ENCODE measurements around the gene SLC43A1. TPM values are rescaled to one million over a fixed set of nuclear protein-coding genes. Genes with fewer than 3 reads are reported as not detected.

Gene SLC43A1
- total and polyA plus RNA-seq, 2 of the 4 experiments (the other 2 are of a cell fraction) = 10.0 to 17.0 TPM

- Histone ChIP-seq H3K4me2 (ENCODE audit: low read depth, low read length) (no peak overlapping the region), H2BK20ac (ENCODE audit: low read depth, low read length) (no peak overlapping the region), H2BK5ac (ENCODE audit: low read depth, low read length, poor library complexity, severe bottlenecking) (no peak overlapping the region), H3K36me3 (ENCODE audit: control insufficient read depth, insufficient read depth, low read length) (peaks cover 20% of the 10 kb centered on the region), H3K27ac (ENCODE audit: insufficient read depth, low read length) (no peak overlapping the region), H3K4ac (ENCODE audit: low read depth, low read length) (no peak overlapping the region), H3K4me3 (ENCODE audit: insufficient read depth, low read depth, low read length) (no peak overlapping the region), H3K18ac (ENCODE audit: low read depth, low read length) (no peak overlapping the region), H4K20me1 (ENCODE audit: insufficient read depth, low read length) (no peaks in the 10 kb centered on the region), H3K9me1 (ENCODE audit: insufficient read depth, low read length) (no peaks in the 10 kb centered on the region), H3K23ac (ENCODE audit: low read depth, low read length) (no peak overlapping the region), H4K5ac (ENCODE audit: low read depth, low read length) (no peak overlapping the region), H3K14ac (replicated peaks; ENCODE audit: low read depth, low read length) (no peak overlapping the region), H4K8ac (ENCODE audit: low read depth in 2 of 2, low read length in 2 of 2) (no peak overlapping the region), H2BK15ac (ENCODE audit: low read depth, low read length) (no peak overlapping the region), H2AK9ac (replicated peaks; ENCODE audit: low read depth, low read length, poor library complexity) (no peak overlapping the region), H2AFZ (replicated peaks; ENCODE audit: low read length, poor library complexity) (no peak overlapping the region), H3K9me3 (ENCODE audit: control insufficient read depth, insufficient read depth, low read length) (no peaks in the 10 kb centered on the region), H3K56ac (ENCODE audit: extremely low read depth, insufficient read depth, low read length) (no peak overlapping the region), H2AK5ac (ENCODE audit: low read depth, low read length) (no peak overlapping the region), H3K4me1 (ENCODE audit: control insufficient read depth, insufficient read depth, low read length) (no peaks in the 10 kb centered on the region), H3K79me1 (ENCODE audit: low read depth in 1 of 2, low read length in 2 of 2) (no peaks in the 10 kb centered on the region), H4K91ac (ENCODE audit: insufficient read depth, low read depth, low read length) (no peak overlapping the region), H3K27me3 (ENCODE audit: control insufficient read depth, insufficient read depth, low read length) (peaks cover 24% of the 10 kb centered on the region), H3K9ac (ENCODE audit: low read depth, low read length) (no peak overlapping the region), H2BK120ac (ENCODE audit: low read depth, low read length) (no peak overlapping the region)
- WGBS, 2 experiments (ENCODE audit: extremely low coverage in 2 of 2, insufficient read length in 1 of 2) = no CpG with 5 or more reads among the region's 3 CpGs
- ChIA-PET CTCF (interaction anchor here (1.0 to 1.9 kb wide), 6 partner anchors 10 to 1028 kb away, joined by 3 to 8 read pairs (median 3); partner anchors contain the start of gene RTN4RL2), POLR2A (ENCODE audit: unreplicated experiment) (no interaction called here)
- dilution Hi-C loops (cut with HindIII; ENCODE audit: low sequenced_read_pairs, unreplicated experiment) (no loop called here), intact Hi-C loops (cut with micrococcal nuclease) (loop anchor here (2.0 kb wide), 1 partner anchor 139 kb away; no protein-coding TSS in a partner anchor), in situ Hi-C loops (cut with MboI; ENCODE audit: low sequenced_read_pairs) (loop anchor here (25.0 kb wide), 1 partner anchor 1029 kb away; the partner anchor contains the start of gene OR5B21)
- no peak for ATAC-seq (ENCODE audit: low read depth)
- TF ChIP-seq RCOR1 (IDR thresholded peaks at IDR 0.05; ENCODE audit: insufficient replicate concordance, low read length) (no peak), RFX5 (IDR thresholded peaks at IDR 0.05; ENCODE audit: low read depth, low read length) (no peak)
- DNase-seq = no peak
- no TSS peak for BruUV-seq (replicated peaks)
These were observed 32.0 kb downstream of the SLC43A1 start for GRCh38 chr11:57483562-57483918.
